B cell (primary cell): Measurements from ENCODE around the gene CRYBA2. TPM values are rescaled to one million over a fixed set of nuclear protein-coding genes. Genes with fewer than 3 reads are reported as not detected.

Experiments
- ATAC-seq: fragments of 200-7000 bp; cut with Tn5 transposase; one replicate; pipeline ENCODE4 v1.10.0; 2021; ENCODE audit warnings: low read depth, mild to moderate bottlenecking, moderate number of reproducible peaks, moderate library complexity
- CTCF ChIA-PET: fragments of 350-600 bp; sonication (Branson Sonifier 250); formaldehyde crosslinking; loops from one replicate; lab custom pipeline; 2021; ENCODE audit warnings: antibody characterized with exemption, inconsistent platforms; lab: Charles Lee
- POLR2A ChIA-PET: fragments of 350-600 bp; sonication (Branson Sonifier 250); formaldehyde crosslinking; loops from one replicate; lab custom pipeline; 2021; ENCODE audit warnings: antibody characterized with exemption; lab: Charles Lee
- DNase-seq: peaks from one replicate; pipeline ENCODE4 v3.0.0; 2013
- H2AFZ ChIP-seq: 2 replicates; pipeline ENCODE4 v1.6.1; 2012; ENCODE audit warnings: mild to moderate bottlenecking, low read depth, low read length; ENCODE audit not compliant: insufficient read depth, poor library complexity, severe bottlenecking
- H3K27ac ChIP-seq, 2 donors: 1 replicate in 1 of 2; 2 replicates in 1 of 2; pipeline ENCODE4 v1.5.1; 2012 to 2013; ENCODE audit warnings: low read length in 2 of 2, mild to moderate bottlenecking in 2 of 2, moderate library complexity in 1 of 2
- H3K27me3 ChIP-seq, 4 experiments: fragments of 200-600 bp in 1 of 4; sonication (generic) in 1 of 4; replicated peaks in 1 of 4; 1 replicate in 2 of 4; 2 replicates in 2 of 4; pipeline versions ENCODE4 v1.6.1 to v1.7.0; 2013 to 2016; ENCODE audit warnings: low read length in 3 of 4, mild to moderate bottlenecking in 2 of 4, mixed read lengths in 1 of 4, moderate library complexity in 1 of 4; ENCODE audit not compliant: insufficient read depth in 4 of 4, control insufficient read depth in 3 of 4; ENCODE audit errors: control extremely low read depth in 1 of 4
- H3K36me3 ChIP-seq, 2 experiments: replicated peaks in 1 of 2; 1 replicate in 1 of 2; 2 replicates in 1 of 2; pipeline versions ENCODE4 v1.6.1 to v1.7.1; 2013; ENCODE audit warnings: low read length in 1 of 2; ENCODE audit not compliant: insufficient read depth in 2 of 2, control insufficient read depth in 1 of 2; ENCODE audit errors: control extremely low read depth in 1 of 2, extremely low read depth in 1 of 2
- H3K4me1 ChIP-seq, 2 donors: fragments of 200-600 bp in 1 of 2; sonication (generic) in 1 of 2; 1 replicate in 1 of 2; 2 replicates in 1 of 2; pipeline versions ENCODE4 v1.5.1 to v1.6.1; 2013 to 2017; ENCODE audit warnings: low read length in 2 of 2; ENCODE audit not compliant: control insufficient read depth in 2 of 2, insufficient read depth in 2 of 2
- H3K4me2 ChIP-seq: replicated peaks from 2 replicates; pipeline ENCODE3; 2012; ENCODE audit warnings: mild to moderate bottlenecking, low read depth, low read length; ENCODE audit not compliant: poor library complexity, severe bottlenecking
- H3K4me3 ChIP-seq, 5 experiments: fragments of 200-600 bp in 1 of 5; sonication (generic) in 1 of 5; 1 replicate in 3 of 5; 2 replicates in 2 of 5; pipeline versions ENCODE4 v1.5.1 to v1.7.0; 2011 to 2016; ENCODE audit warnings: low read length in 4 of 5, mild to moderate bottlenecking in 4 of 5, low read depth in 2 of 5, control low read depth in 1 of 5, moderate library complexity in 1 of 5; ENCODE audit not compliant: insufficient read depth in 1 of 5; ENCODE audit errors: control extremely low read depth in 1 of 5, extremely low read depth in 1 of 5
- H3K79me2 ChIP-seq: fragments of 200-600 bp; sonication (generic); one replicate; pipeline ENCODE4 v1.6.0; 2016; ENCODE audit warnings: low read length; ENCODE audit not compliant: control insufficient read depth, insufficient read depth
- H3K9ac ChIP-seq: fragments of 200-600 bp; sonication (generic); 2 replicates; pipeline ENCODE4 v1.6.1; 2017; ENCODE audit warnings: mild to moderate bottlenecking, low read length, moderate library complexity
- H3K9me3 ChIP-seq, 3 donors: one replicate each; pipeline versions ENCODE4 v1.6.1 to v1.7.1; 2013; ENCODE audit warnings: low read length in 2 of 3; ENCODE audit not compliant: control insufficient read depth in 2 of 3, insufficient read depth in 1 of 3; ENCODE audit errors: control extremely low read depth in 1 of 3
- H4K20me1 ChIP-seq: 2 replicates; pipeline ENCODE4 v1.6.0; 2012; ENCODE audit warnings: mild to moderate bottlenecking, low read length; ENCODE audit not compliant: insufficient read depth, control insufficient read depth, poor library complexity, severe bottlenecking
- H3K27ac Mint-ChIP-seq: one replicate; pipeline ENCODE4 v1.8.0; 2021; ENCODE audit warnings: mixed read lengths
- H3K27me3 Mint-ChIP-seq: one replicate; pipeline ENCODE4 v1.8.0; 2021; ENCODE audit warnings: mixed read lengths
- H3K4me1 Mint-ChIP-seq: one replicate; pipeline ENCODE4 v1.8.0; 2021; ENCODE audit warnings: mixed read lengths
- H3K4me3 Mint-ChIP-seq: one replicate; pipeline ENCODE4 v1.8.0; 2021; ENCODE audit warnings: mixed read lengths
- H3K9me3 Mint-ChIP-seq: one replicate; pipeline ENCODE4 v1.8.0; 2022; ENCODE audit warnings: mixed read lengths; ENCODE audit not compliant: insufficient read depth
- EZH2 ChIP-seq: IDR thresholded peaks from 2 replicates; pipeline ENCODE4 v1.6.1; 2012; ENCODE audit warnings: borderline replicate concordance, low read depth, mild to moderate bottlenecking, moderate library complexity, low read length; ENCODE audit not compliant: insufficient read depth, poor library complexity, severe bottlenecking
- WGBS: methylation state at CpG from one replicate; pipeline ENCODE4 v1.1.5; 2013; ENCODE audit warnings: missing lambda C conversion rate; ENCODE audit not compliant: insufficient coverage; 5-methylcytosine and 5-hydroxymethylcytosine counted together
- intact Hi-C: fragments of 100-400 bp; cut with micrococcal nuclease; formaldehyde crosslinking; loops from one replicate; pipeline ENCODE4 v1.10.0; 2022
- polyA plus RNA-seq: library from polyadenylated mRNA; depleted of rRNA; stranded (reverse); fragments of >200 nt; gene quantifications from 2 replicates; pipeline ENCODE4 v1.2.3, GENCODE V29; 2012
- total RNA-seq, 2 donors: library from RNA; stranded (reverse); fragments of 120-200 nt in 1 of 2; gene quantifications; 1 replicate in 1 of 2; 2 replicates in 1 of 2; pipeline versions ENCODE4 v1.2.3 to v1.2.4, GENCODE V29; 2013 to 2022
- TF ChIP-seq, protein P1 (sequence below): fragments of 200-600 bp; IDR thresholded peaks from one replicate; pipeline ENCODE4 v1.8.0; 2022; ENCODE audit warnings: antibody characterized with exemption, mild to moderate bottlenecking

Gene CRYBA2
- total and polyA plus RNA-seq, 2 donors (not counting 1 experiment from before 2014, with no cell fraction given) = not detected

DNA sequence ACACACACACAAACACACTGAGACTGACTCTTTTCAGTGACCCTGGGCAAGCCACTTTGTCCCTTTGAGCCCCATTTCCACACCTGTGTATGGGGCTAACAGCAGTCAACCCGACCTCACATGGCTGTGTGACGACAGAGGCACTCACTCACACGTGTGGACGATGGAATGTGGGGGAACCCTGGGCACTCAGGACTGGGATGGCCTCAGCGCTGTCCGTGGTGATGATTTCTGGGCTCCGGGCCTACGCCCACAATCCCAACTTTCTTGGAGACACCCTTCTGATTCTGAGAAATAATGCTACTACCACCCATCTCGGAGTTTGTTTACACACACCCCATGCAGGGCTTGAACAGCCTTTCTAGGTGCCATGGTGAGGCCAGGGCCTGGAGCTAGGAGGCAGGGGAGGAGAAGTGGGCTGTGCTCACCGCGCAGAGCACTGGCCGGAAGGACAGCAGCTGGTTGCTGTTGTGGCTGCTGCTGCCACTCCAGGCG, 1.5 kb downstream of the CRYBA2 start:
- Mint-ChIP-seq H3K27ac (no peak overlapping the region), H3K27me3 (peaks cover 73% of the 10 kb centered on the region), H3K4me1 (peaks cover 15% of the 10 kb centered on the region), H3K4me3 (no peak overlapping the region), H3K9me3 (no peaks in the 10 kb centered on the region)
- no peak overlapping the region for H3K9ac ChIP-seq
- H4K20me1 ChIP-seq = no peaks in the 10 kb centered on the region
- ATAC-seq (no peak), DNase-seq (no peak)
- H3K4me2 ChIP-seq = no peak overlapping the region
- H3K79me2 ChIP-seq = no peaks in the 10 kb centered on the region
- peaks cover 0 to 41% (median 0%) of the 10 kb centered on the region in 3 donors for H3K9me3 ChIP-seq
- H2AFZ ChIP-seq = no peak overlapping the region
- no peak for TF ChIP-seq EZH2
- TF ChIP-seq, protein P1, sequence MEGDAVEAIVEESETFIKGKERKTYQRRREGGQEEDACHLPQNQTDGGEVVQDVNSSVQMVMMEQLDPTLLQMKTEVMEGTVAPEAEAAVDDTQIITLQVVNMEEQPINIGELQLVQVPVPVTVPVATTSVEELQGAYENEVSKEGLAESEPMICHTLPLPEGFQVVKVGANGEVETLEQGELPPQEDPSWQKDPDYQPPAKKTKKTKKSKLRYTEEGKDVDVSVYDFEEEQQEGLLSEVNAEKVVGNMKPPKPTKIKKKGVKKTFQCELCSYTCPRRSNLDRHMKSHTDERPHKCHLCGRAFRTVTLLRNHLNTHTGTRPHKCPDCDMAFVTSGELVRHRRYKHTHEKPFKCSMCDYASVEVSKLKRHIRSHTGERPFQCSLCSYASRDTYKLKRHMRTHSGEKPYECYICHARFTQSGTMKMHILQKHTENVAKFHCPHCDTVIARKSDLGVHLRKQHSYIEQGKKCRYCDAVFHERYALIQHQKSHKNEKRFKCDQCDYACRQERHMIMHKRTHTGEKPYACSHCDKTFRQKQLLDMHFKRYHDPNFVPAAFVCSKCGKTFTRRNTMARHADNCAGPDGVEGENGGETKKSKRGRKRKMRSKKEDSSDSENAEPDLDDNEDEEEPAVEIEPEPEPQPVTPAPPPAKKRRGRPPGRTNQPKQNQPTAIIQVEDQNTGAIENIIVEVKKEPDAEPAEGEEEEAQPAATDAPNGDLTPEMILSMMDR = no peak
- intact Hi-C loops = loop anchor here (10.0 kb wide), 1 partner anchor 63 kb away; no protein-coding TSS in a partner anchor
- peaks cover 0 to 97% (median 71%) of the 10 kb centered on the region in 4 experiments for H3K27me3 ChIP-seq
- 12% methylated on average over 12 of the region's 13 CpGs for WGBS
- H3K4me1 ChIP-seq = peaks cover 27 to 42% of the 10 kb centered on the region in 2 donors
- ChIA-PET CTCF (interaction anchor here (1.2 kb wide), 1 partner anchor 21 kb away, joined by 4 read pairs; no protein-coding TSS in a partner anchor), POLR2A (no interaction called here)
- H3K4me3 ChIP-seq = no peak overlapping the region
- H3K27ac ChIP-seq = no peak overlapping the region
- H3K36me3 ChIP-seq = no peaks in the 10 kb centered on the region

DNA sequence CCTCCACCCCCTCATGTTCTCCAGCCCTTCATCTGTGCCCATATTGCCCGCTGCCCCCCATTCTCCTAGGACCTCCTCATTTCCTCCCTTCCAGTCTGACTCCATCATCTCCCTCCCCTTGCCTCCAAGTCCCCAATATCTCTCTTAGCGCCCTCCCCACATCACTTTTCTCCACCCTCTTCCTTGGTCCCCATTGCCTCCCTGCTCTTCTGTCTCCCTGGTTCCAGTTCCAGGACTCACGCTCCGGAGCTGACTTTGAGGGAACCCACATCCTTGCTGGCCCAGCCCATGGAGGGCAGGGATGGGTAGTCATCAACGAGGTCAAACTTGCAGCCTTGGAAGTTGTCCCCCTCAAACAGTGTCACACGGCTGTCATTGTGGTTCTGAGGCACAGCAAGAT, 2.6 kb downstream of the CRYBA2 start:
- H3K36me3 ChIP-seq = no peaks in the 10 kb centered on the region
- H3K27ac Mint-ChIP-seq = no peak overlapping the region
- H3K4me1 Mint-ChIP-seq = peaks cover 13% of the 10 kb centered on the region
- no peak overlapping the region for H2AFZ ChIP-seq
- H3K4me3 Mint-ChIP-seq = no peak overlapping the region
- WGBS = 12% methylated on average over 6 of the region's 6 CpGs
- CTCF ChIA-PET = interaction anchor here (1.3 kb wide), 1 partner anchor 39 kb away, joined by 3 read pairs; no protein-coding TSS in a partner anchor
- no peak overlapping the region for H3K9ac ChIP-seq
- H3K9me3 ChIP-seq = peaks cover 0 to 31% (median 0%) of the 10 kb centered on the region in 3 donors
- DNase-seq = no peak
- ATAC-seq = no peak
- peaks cover 0 to 97% (median 66%) of the 10 kb centered on the region in 4 experiments for H3K27me3 ChIP-seq
- TF ChIP-seq, protein P1 = no peak
- no peak for TF ChIP-seq EZH2
- H3K9me3 Mint-ChIP-seq = no peaks in the 10 kb centered on the region
- H3K4me1 ChIP-seq = peaks cover 18 to 43% of the 10 kb centered on the region in 2 donors
- H3K27ac ChIP-seq = no peak overlapping the region
- H3K4me2 ChIP-seq = no peak overlapping the region
- H3K27me3 Mint-ChIP-seq = peaks cover 77% of the 10 kb centered on the region
- H4K20me1 ChIP-seq = no peaks in the 10 kb centered on the region
- intact Hi-C loops = loop anchor here (10.0 kb wide), 1 partner anchor 64 kb away; no protein-coding TSS in a partner anchor
- POLR2A ChIA-PET = no interaction called here
- H3K79me2 ChIP-seq = no peaks in the 10 kb centered on the region
- no peak overlapping the region for H3K4me3 ChIP-seq
